H9 (cell line): ENCODE data around the gene LGALS9. TPM values are rescaled to one million over a fixed set of nuclear protein-coding genes. Genes with fewer than 3 reads are reported as not detected.

Experiments used
- DNase-seq: peaks from one replicate; pipeline ENCODE4 v3.0.0-alpha.2; 2017
- H2AFZ ChIP-seq: one replicate; pipeline ENCODE4 v1.6.1; 2013; ENCODE audit warnings: mild to moderate bottlenecking, low read length, control low read depth, moderate library complexity
- H2AK5ac ChIP-seq: 2 replicates; pipeline ENCODE4 v1.6.1; 2013; ENCODE audit warnings: low read length, control low read depth, mixed read lengths; ENCODE audit not compliant: insufficient read length
- H2BK120ac ChIP-seq: one replicate; pipeline ENCODE4 v1.6.1; 2013; ENCODE audit warnings: low read depth, mild to moderate bottlenecking, low read length, control low read depth, inconsistent platforms; ENCODE audit not compliant: poor library complexity, severe bottlenecking
- H2BK12ac ChIP-seq: 2 replicates; pipeline ENCODE4 v1.6.1; 2013; ENCODE audit warnings: low read length, control low read depth, mixed read lengths, low read depth; ENCODE audit not compliant: insufficient read length
- H2BK15ac ChIP-seq: 2 replicates; pipeline ENCODE4 v1.6.1; 2013; ENCODE audit warnings: low read depth, low read length, control low read depth
- H2BK20ac ChIP-seq: one replicate; pipeline ENCODE4 v1.6.1; 2013; ENCODE audit warnings: low read depth, mild to moderate bottlenecking, low read length, control low read depth, inconsistent platforms; ENCODE audit not compliant: poor library complexity, severe bottlenecking
- H2BK5ac ChIP-seq: 2 replicates; pipeline ENCODE4 v1.6.1; 2013; ENCODE audit warnings: low read length, control low read depth, mixed read lengths; ENCODE audit not compliant: insufficient read length
- H3K14ac ChIP-seq: 2 replicates; pipeline ENCODE4 v1.6.1; 2013; ENCODE audit warnings: low read length, control low read depth; ENCODE audit not compliant: insufficient read depth
- H3K18ac ChIP-seq: 2 replicates; pipeline ENCODE4 v1.6.1; 2013; ENCODE audit warnings: low read depth, mild to moderate bottlenecking, mixed read lengths, low read length, control low read depth; ENCODE audit not compliant: insufficient read length
- H3K23ac ChIP-seq: 2 replicates; pipeline ENCODE4 v1.6.1; 2013; ENCODE audit warnings: low read length, control low read depth, mixed read lengths, low read depth; ENCODE audit not compliant: insufficient read length
- H3K23me2 ChIP-seq: 2 replicates; pipeline ENCODE4 v1.6.1; 2013; ENCODE audit warnings: low read depth, mild to moderate bottlenecking, mixed read lengths, low read length, control low read depth; ENCODE audit not compliant: insufficient read length, poor library complexity, severe bottlenecking
- H3K27ac ChIP-seq: 2 replicates; pipeline ENCODE4 v1.5.1; 2013; ENCODE audit warnings: low read length, control low read depth, mixed read lengths, low read depth; ENCODE audit not compliant: insufficient read length
- H3K27me3 ChIP-seq: 2 replicates; pipeline ENCODE4 v1.6.1; 2013; ENCODE audit warnings: low read length, control low read depth, inconsistent platforms; ENCODE audit not compliant: insufficient read depth
- H3K4ac ChIP-seq: 2 replicates; pipeline ENCODE4 v1.6.1; 2013; ENCODE audit warnings: low read depth, mild to moderate bottlenecking, control low read depth, inconsistent platforms, low read length, moderate library complexity
- H3K4me1 ChIP-seq: 2 replicates; pipeline ENCODE4 v1.6.1; 2013; ENCODE audit warnings: low read length, control low read depth, inconsistent platforms; ENCODE audit not compliant: insufficient read depth
- H3K4me2 ChIP-seq: 2 replicates; pipeline ENCODE4 v1.6.1; 2013; ENCODE audit warnings: low read length, control low read depth, mixed read lengths; ENCODE audit not compliant: insufficient read length, insufficient read depth
- H3K56ac ChIP-seq: 2 replicates; pipeline ENCODE4 v1.6.1; 2013; ENCODE audit warnings: low read depth, mild to moderate bottlenecking, mixed read lengths, low read length, control low read depth; ENCODE audit not compliant: insufficient read length
- H3K79me1 ChIP-seq: 2 replicates; pipeline ENCODE4 v1.6.1; 2013; ENCODE audit warnings: low read depth, mild to moderate bottlenecking, moderate library complexity, low read length, control low read depth, inconsistent platforms; ENCODE audit not compliant: insufficient read depth, poor library complexity, severe bottlenecking
- H3K79me2 ChIP-seq: 2 replicates; pipeline ENCODE4 v1.6.1; 2013; ENCODE audit warnings: low read length, control low read depth, inconsistent platforms; ENCODE audit not compliant: insufficient read depth
- H3K9ac ChIP-seq: 2 replicates; pipeline ENCODE4 v1.6.1; 2013; ENCODE audit warnings: low read length, control low read depth, mixed read lengths; ENCODE audit not compliant: insufficient read length; ENCODE audit errors: extremely low read depth
- H3K9me3 ChIP-seq: one replicate; pipeline ENCODE4 v1.6.1; 2013; ENCODE audit warnings: low read depth, low read length, inconsistent platforms; ENCODE audit not compliant: control insufficient read depth
- H3T11ph ChIP-seq: one replicate; pipeline ENCODE4 v1.6.1; 2013; ENCODE audit warnings: mild to moderate bottlenecking, low read length, control low read depth, inconsistent platforms
- H4K20me1 ChIP-seq: one replicate; pipeline ENCODE4 v1.6.1; 2013; ENCODE audit not compliant: control insufficient read depth, insufficient read length, insufficient read depth
- H4K5ac ChIP-seq: 2 replicates; pipeline ENCODE4 v1.6.1; 2013; ENCODE audit warnings: low read depth, mild to moderate bottlenecking, mixed read lengths, low read length, control low read depth; ENCODE audit not compliant: insufficient read length
- H4K8ac ChIP-seq: replicated peaks from 2 replicates; pipeline ENCODE4 v1.6.1; 2013; ENCODE audit warnings: low read length, control low read depth, mixed read lengths, low read depth; ENCODE audit not compliant: insufficient read length
- H4K91ac ChIP-seq: 2 replicates; pipeline ENCODE4 v1.6.1; 2013; ENCODE audit warnings: low read depth, mild to moderate bottlenecking, moderate library complexity, mixed read lengths, low read length, control low read depth; ENCODE audit not compliant: insufficient read length
- H3K27ac Mint-ChIP-seq, 3 experiments: 2 replicates in 2 of 3; 3 replicates in 1 of 3; pipeline ENCODE4 v1.8.0; 2020 to 2021; ENCODE audit warnings: mixed read lengths in 3 of 3, mild to moderate bottlenecking in 1 of 3, moderate library complexity in 1 of 3
- H3K27me3 Mint-ChIP-seq: 2 replicates; pipeline ENCODE4 v1.8.0; 2021; ENCODE audit warnings: low read depth, mild to moderate bottlenecking, moderate library complexity, mixed read lengths
- H3K36me3 Mint-ChIP-seq, 3 experiments: 2 replicates in 2 of 3; 3 replicates in 1 of 3; pipeline ENCODE4 v1.8.0; 2020 to 2021; ENCODE audit warnings: low read depth in 3 of 3, mixed read lengths in 3 of 3; ENCODE audit not compliant: insufficient read depth in 1 of 3
- H3K4me1 Mint-ChIP-seq, 2 experiments: 2 replicates each; pipeline ENCODE4 v1.8.0; 2020; ENCODE audit warnings: mixed read lengths in 2 of 2
- H3K4me3 Mint-ChIP-seq, 2 experiments: 2 replicates in 1 of 2; 3 replicates in 1 of 2; pipeline ENCODE4 v1.8.0; 2020 to 2021; ENCODE audit warnings: mild to moderate bottlenecking in 2 of 2, mixed read lengths in 2 of 2, moderate library complexity in 1 of 2
- H3K9me3 Mint-ChIP-seq, 2 experiments: 2 replicates in 1 of 2; 3 replicates in 1 of 2; pipeline ENCODE4 v1.8.0; 2020; ENCODE audit warnings: mild to moderate bottlenecking in 2 of 2, mixed read lengths in 2 of 2, moderate library complexity in 1 of 2
- CTCF ChIP-seq: fragments of 200-600 bp; sonication (generic); conservative IDR thresholded peaks from 3 replicates; pipeline ENCODE4 v1.8.0; 2021; ENCODE audit warnings: antibody characterized with exemption, mild to moderate bottlenecking
- WGBS: extraction: QIAGEN DNeasy Blood & Tissue Kit; methylation state at CpG from one replicate; pipeline ENCODE4 v1.1.7; 2013; ENCODE audit warnings: missing lambda C conversion rate, low lambda C conversion rate, mixed read lengths; ENCODE audit not compliant: insufficient read length; ENCODE audit errors: extremely low coverage; 5-methylcytosine and 5-hydroxymethylcytosine counted together
- total RNA-seq: library from RNA; stranded (reverse); gene quantifications from 2 replicates; pipeline ENCODE4 v1.2.1, GENCODE V29; 2021

Gene LGALS9
- total RNA-seq, 1 experiment from 2014 or later: 2.5 TPM

- no peaks in the 10 kb centered on the region for H3K79me1 ChIP-seq
- H3K14ac ChIP-seq: no peak overlapping the region
- no peak overlapping the region for H3K23ac ChIP-seq
- Mint-ChIP-seq H3K27me3 (peaks cover 4% of the 10 kb centered on the region; the same call in 1 of the 2 replicates), H3K4me3 (no peak overlapping the region), H3K27ac (no peak overlapping the region), H3K4me1 (peaks cover 14 to 18% of the 10 kb centered on the region in 2 experiments), H3K36me3 (no peaks in the 10 kb centered on the region), H3K9me3 (no peaks in the 10 kb centered on the region; a peak in 1 of 5 replicates)
- H3K4me1 ChIP-seq: no peaks in the 10 kb centered on the region; the same call in 1 of the 2 replicates
- H2BK120ac ChIP-seq: no peak overlapping the region
- no peaks in the 10 kb centered on the region for H3K79me2 ChIP-seq
- no peak overlapping the region for H3T11ph ChIP-seq
- no peak overlapping the region for H2AFZ ChIP-seq
- H2BK15ac ChIP-seq: no peak overlapping the region
- H3K4me2 ChIP-seq: no peak overlapping the region
- no peak overlapping the region for H3K27ac ChIP-seq
- H3K9ac ChIP-seq: no peak overlapping the region
- DNase-seq: no peak
- no peak overlapping the region for H4K91ac ChIP-seq
- H2AK5ac ChIP-seq: no peak overlapping the region
- H4K5ac ChIP-seq: no peak overlapping the region
- H2BK20ac ChIP-seq: no peak overlapping the region
- H4K20me1 ChIP-seq: no peaks in the 10 kb centered on the region
- no peak overlapping the region for H2BK12ac ChIP-seq
- WGBS: no CpG with 5 or more reads among the region's 15 CpGs
- H3K9me3 ChIP-seq: no peaks in the 10 kb centered on the region
- no peak overlapping the region for H3K56ac ChIP-seq
- H2BK5ac ChIP-seq: no peak overlapping the region
- no peaks in the 10 kb centered on the region for H3K27me3 ChIP-seq
- H3K23me2 ChIP-seq: no peaks in the 10 kb centered on the region
- H3K18ac ChIP-seq: no peak overlapping the region
- H3K4ac ChIP-seq: no peak overlapping the region
- TF ChIP-seq CTCF: no peak
- no peak overlapping the region for H4K8ac ChIP-seq
Observed at GRCh38 chr17:27654136-27654535, 23.1 kb downstream of the LGALS9 start.
